GM18951 (cell line): ENCODE data around the gene AKR7A2.
"Not testable (repeated sequence)": the region's sequence is repeated elsewhere in the genome, so short reads cannot be mapped to it uniquely, and the experiment has no call there.

Source experiments
- POLR2A ChIP-seq: IDR thresholded peaks from 4 replicates; pipeline ENCODE4 v1.6.1; 2011; ENCODE audit warnings: mild to moderate bottlenecking; ENCODE audit not compliant: insufficient read length, insufficient read depth; ENCODE audit errors: extremely low read depth
- in situ Hi-C: fragments of 300-500 bp; cut with MboI; formaldehyde crosslinking; loops from one replicate; pipeline ENCODE4 v1.12.0; 2022; ENCODE audit warnings: low sequenced_read_pairs, mixed read lengths, inconsistent platforms; ENCODE audit not compliant: unreplicated experiment

Gene AKR7A2

GRCh38 chr1:19262047-19262446 is 49.9 kb downstream of the AKR7A2 start:
- TF ChIP-seq POLR2A, result peak; percentile 5
- in situ Hi-C loops, result no loop called here

GRCh38 chr1:19260211-19261138 is 51.5 kb downstream of the AKR7A2 start:
- in situ Hi-C loops, result no loop called here
- no peak for TF ChIP-seq POLR2A

- in situ Hi-C loops, result no loop called here
- TF ChIP-seq POLR2A, result no peak
Measured at GRCh38 chr1:19258353-19258752, 53.6 kb downstream of the AKR7A2 start.

GRCh38 chr1:19257178-19257914 is 54.6 kb downstream of the AKR7A2 start:
- in situ Hi-C loops, result no loop called here
- no peak for TF ChIP-seq POLR2A

- in situ Hi-C loops, result not testable (repeated sequence)
Measured at GRCh38 chr1:19256301-19256700, 55.6 kb downstream of the AKR7A2 start.

- in situ Hi-C loops, result no loop called here
- no peak for TF ChIP-seq POLR2A
Measured at GRCh38 chr1:19255288-19255687, 56.7 kb downstream of the AKR7A2 start.

- in situ Hi-C loops, result no loop called here
Measured at GRCh38 chr1:19254416-19254815, 57.5 kb downstream of the AKR7A2 start.

More at GRCh38 chr1:19254416-19254815, 57.5 kb downstream of the AKR7A2 start:
- TF ChIP-seq POLR2A, result no peak
